SJCRH30 (cell line): ENCODE results near the gene P4HA2. TPM values are rescaled to one million over a fixed set of nuclear protein-coding genes. Genes with fewer than 3 reads are reported as not detected.
"Not testable (repeated sequence)": the region's sequence is repeated elsewhere in the genome, so short reads cannot be mapped to it uniquely, and the experiment has no call there.

Experiments
- DNase-seq, 2 experiments: peaks; one replicate each; pipeline ENCODE4 v3.0.0-alpha.2; 2015 to 2020
- H3K27ac ChIP-seq: fragments of 250-450 bp; sonication (Bioruptor Pico); 2 replicates; pipeline ENCODE4 v1.5.1; 2020; ENCODE audit warnings: mild to moderate bottlenecking, moderate library complexity
- H3K27me3 ChIP-seq: fragments of 250-450 bp; sonication (Bioruptor Pico); 2 replicates; pipeline ENCODE4 v1.5.1; 2020; ENCODE audit warnings: mild to moderate bottlenecking, moderate library complexity
- H3K36me3 ChIP-seq: fragments of 250-450 bp; sonication (Bioruptor Pico); 2 replicates; pipeline ENCODE4 v1.5.1; 2020; ENCODE audit warnings: mild to moderate bottlenecking, moderate library complexity
- H3K4me1 ChIP-seq: fragments of 250-450 bp; sonication (Bioruptor Pico); 2 replicates; pipeline ENCODE4 v1.5.1; 2020; ENCODE audit warnings: mild to moderate bottlenecking, moderate library complexity
- H3K4me3 ChIP-seq: fragments of 250-450 bp; sonication (Bioruptor Pico); 2 replicates; pipeline ENCODE4 v1.5.1; 2020; ENCODE audit warnings: mild to moderate bottlenecking, moderate library complexity
- H3K9me3 ChIP-seq: fragments of 250-450 bp; sonication (Bioruptor Pico); replicated peaks from 2 replicates; pipeline ENCODE4 v1.5.1; 2020; ENCODE audit warnings: mild to moderate bottlenecking, moderate library complexity
- total RNA-seq: library from RNA; depleted of rRNA; stranded (reverse); fragments of >200 nt; shearing (Covaris generic); gene quantifications from 2 replicates; pipeline ENCODE4 v1.2.3, GENCODE V29; 2014

P4HA2 gene
- total RNA-seq, 1 experiment from 2014 or later = 75.5 TPM

GRCh38 chr5:132193165-132193694, 34.4 kb downstream of the P4HA2 start:
- H3K27ac ChIP-seq = no peak overlapping the region
- no peaks in the 10 kb centered on the region for H3K4me1 ChIP-seq
- no peaks in the 10 kb centered on the region for H3K9me3 ChIP-seq
- H3K27me3 ChIP-seq = no peaks in the 10 kb centered on the region
- no peak overlapping the region for H3K4me3 ChIP-seq
- H3K36me3 ChIP-seq = peaks cover 64% of the 10 kb centered on the region
- DNase-seq = no peak

GRCh38 chr5:132190161-132190817, 37.4 kb downstream of the P4HA2 start:
- DNase-seq = peak; percentile 62 to 89
- H3K4me1 ChIP-seq = no peaks in the 10 kb centered on the region
- no peaks in the 10 kb centered on the region for H3K27me3 ChIP-seq
- no peaks in the 10 kb centered on the region for H3K9me3 ChIP-seq
- no peak overlapping the region for H3K4me3 ChIP-seq
- H3K27ac ChIP-seq = no peak overlapping the region
- peaks cover 40% of the 10 kb centered on the region for H3K36me3 ChIP-seq

GRCh38 chr5:132184588-132184987, 43.1 kb downstream of the P4HA2 start:
- H3K27ac ChIP-seq = no peak overlapping the region
- no peak overlapping the region for H3K4me3 ChIP-seq
- DNase-seq = peak in 1 of 2 experiments; percentile 41
- H3K9me3 ChIP-seq = no peaks in the 10 kb centered on the region
- peaks cover 8% of the 10 kb centered on the region for H3K4me1 ChIP-seq
- H3K27me3 ChIP-seq = no peaks in the 10 kb centered on the region
- H3K36me3 ChIP-seq = 0 out of 2 replicates have a peak, but pooled peaks cover 1% of the 10 kb centered on the region

GRCh38 chr5:132183723-132184122, 43.9 kb downstream of the P4HA2 start:
- Histone ChIP-seq H3K4me3 (no peak overlapping the region), H3K4me1 (peaks cover 8% of the 10 kb centered on the region)
- DNase-seq = no peak

GRCh38 chr5:132182359-132183040, 45.2 kb downstream of the P4HA2 start:
- no peak overlapping the region for H3K27ac ChIP-seq
- H3K36me3 ChIP-seq = no peaks in the 10 kb centered on the region
- no peaks in the 10 kb centered on the region for H3K27me3 ChIP-seq
- no peak overlapping the region for H3K4me3 ChIP-seq
- no peak for DNase-seq
- no peaks in the 10 kb centered on the region for H3K9me3 ChIP-seq
- peaks cover 8% of the 10 kb centered on the region for H3K4me1 ChIP-seq

More at GRCh38 chr5:132183723-132184122, 43.9 kb downstream of the P4HA2 start:
- no peaks in the 10 kb centered on the region for H3K27me3 ChIP-seq
- no peaks in the 10 kb centered on the region for H3K9me3 ChIP-seq
- H3K27ac ChIP-seq = no peak overlapping the region
- H3K36me3 ChIP-seq = no peaks in the 10 kb centered on the region

GRCh38 chr5:132181011-132181629, 46.5 kb downstream of the P4HA2 start:
- H3K9me3 ChIP-seq = no peaks in the 10 kb centered on the region
- H3K4me1 ChIP-seq = peaks cover 8% of the 10 kb centered on the region
- no peaks in the 10 kb centered on the region for H3K27me3 ChIP-seq
- H3K36me3 ChIP-seq = no peaks in the 10 kb centered on the region
- no peak overlapping the region for H3K4me3 ChIP-seq
- H3K27ac ChIP-seq = no peak overlapping the region
- no peak for DNase-seq

GRCh38 chr5:132180134-132180745, 47.4 kb downstream of the P4HA2 start:
- H3K4me1 ChIP-seq = peaks cover 8% of the 10 kb centered on the region
- no peaks in the 10 kb centered on the region for H3K9me3 ChIP-seq
- DNase-seq = peak; percentile 48 to 87
- H3K4me3 ChIP-seq = no peak overlapping the region
- H3K36me3 ChIP-seq = no peaks in the 10 kb centered on the region
- H3K27me3 ChIP-seq = no peaks in the 10 kb centered on the region; the same call in 1 of the 2 replicates
- peak overlapping the region; percentile 7; the same call in 1 of the 2 replicates for H3K27ac ChIP-seq

- peaks cover 8% of the 10 kb centered on the region for H3K4me1 ChIP-seq
- no peaks in the 10 kb centered on the region for H3K36me3 ChIP-seq
- H3K27me3 ChIP-seq = no peaks in the 10 kb centered on the region; the same call in 1 of the 2 replicates
- no peak overlapping the region for H3K4me3 ChIP-seq
- DNase-seq = no peak
- no peaks in the 10 kb centered on the region for H3K9me3 ChIP-seq
- no peak overlapping the region for H3K27ac ChIP-seq
Measured at GRCh38 chr5:132179405-132179804, 48.2 kb downstream of the P4HA2 start.

GRCh38 chr5:132177691-132178149, 49.9 kb downstream of the P4HA2 start:
- Histone ChIP-seq H3K36me3 (no peaks in the 10 kb centered on the region), H3K4me3 (no peak overlapping the region), H3K27me3 (no peaks in the 10 kb centered on the region; the same call in 1 of the 2 replicates), H3K27ac (no peak overlapping the region), H3K4me1 (peaks cover 8% of the 10 kb centered on the region), H3K9me3 (no peaks in the 10 kb centered on the region)
- no peak for DNase-seq

GRCh38 chr5:132176987-132177386, 50.7 kb downstream of the P4HA2 start:
- no peak overlapping the region for H3K4me3 ChIP-seq
- H3K36me3 ChIP-seq = no peaks in the 10 kb centered on the region
- H3K27ac ChIP-seq = no peak overlapping the region
- DNase-seq = no peak
- peaks cover 8% of the 10 kb centered on the region for H3K4me1 ChIP-seq
- H3K27me3 ChIP-seq = no peaks in the 10 kb centered on the region; the same call in 1 of the 2 replicates
- H3K9me3 ChIP-seq = no peaks in the 10 kb centered on the region

GRCh38 chr5:132176521-132176945, 51.1 kb downstream of the P4HA2 start:
- Histone ChIP-seq H3K4me3 (no peak overlapping the region), H3K4me1 (peaks cover 8% of the 10 kb centered on the region), H3K9me3 (no peaks in the 10 kb centered on the region), H3K36me3 (no peaks in the 10 kb centered on the region), H3K27me3 (no peaks in the 10 kb centered on the region; the same call in 1 of the 2 replicates), H3K27ac (no peak overlapping the region)
- DNase-seq = no peak

GRCh38 chr5:132162945-132163344, 64.7 kb downstream of the P4HA2 start:
- no peaks in the 10 kb centered on the region for H3K4me1 ChIP-seq

GRCh38 chr5:132161574-132162326, 65.9 kb downstream of the P4HA2 start:
- H3K27ac ChIP-seq, H3K9me3 ChIP-seq, DNase-seq, H3K4me3 ChIP-seq, H3K27me3 ChIP-seq, H3K4me1 ChIP-seq, H3K36me3 ChIP-seq: not testable (repeated sequence)

More at GRCh38 chr5:132162945-132163344, 64.7 kb downstream of the P4HA2 start:
- no peaks in the 10 kb centered on the region for H3K27me3 ChIP-seq
- DNase-seq = no peak
- no peak overlapping the region for H3K4me3 ChIP-seq
- H3K36me3 ChIP-seq = no peaks in the 10 kb centered on the region
- H3K9me3 ChIP-seq = no peaks in the 10 kb centered on the region
- no peak overlapping the region for H3K27ac ChIP-seq

- Histone ChIP-seq H3K27ac (no peak overlapping the region), H3K4me3 (no peak overlapping the region), H3K27me3 (no peaks in the 10 kb centered on the region), H3K36me3 (no peaks in the 10 kb centered on the region), H3K4me1 (no peaks in the 10 kb centered on the region), H3K9me3 (peaks cover 3% of the 10 kb centered on the region; the same call in 1 of the 2 replicates)
- no peak for DNase-seq
Measured at GRCh38 chr5:132156413-132156812, 71.2 kb downstream of the P4HA2 start.
